ENCODE data around the gene MATN1. TPM values are rescaled to one million over a fixed set of nuclear protein-coding genes. Genes with fewer than 3 reads are reported as not detected.

The MATN1 gene
- total and polyA plus RNA-seq, 2 of the 4 experiments (the other 2 are of a cell fraction): 0.27 TPM; not detected in 1

GRCh38 chr1:30731806-30732276, 8.5 kb upstream of the MATN1 start:
- Histone ChIP-seq H2AK9ac (replicated peaks; ENCODE audit: low read depth, low read length, poor library complexity) (no peak overlapping the region), H2AFZ (replicated peaks; ENCODE audit: low read length, poor library complexity) (no peak overlapping the region), H3K27ac (ENCODE audit: insufficient read depth, low read length) (no peak overlapping the region), H2BK5ac (ENCODE audit: low read depth, low read length, poor library complexity, severe bottlenecking) (no peak overlapping the region), H2BK15ac (ENCODE audit: low read depth, low read length) (no peak overlapping the region), H4K91ac (ENCODE audit: insufficient read depth, low read depth, low read length) (no peak overlapping the region), H4K20me1 (ENCODE audit: insufficient read depth, low read length) (no peaks in the 10 kb centered on the region), H3K56ac (ENCODE audit: extremely low read depth, insufficient read depth, low read length) (no peak overlapping the region), H3K14ac (replicated peaks; ENCODE audit: low read depth, low read length) (no peak overlapping the region), H2BK120ac (ENCODE audit: low read depth, low read length) (no peak overlapping the region), H2BK20ac (ENCODE audit: low read depth, low read length) (no peak overlapping the region), H3K9ac (ENCODE audit: low read depth, low read length) (no peak overlapping the region), H3K23ac (ENCODE audit: low read depth, low read length) (no peak overlapping the region), H2AK5ac (ENCODE audit: low read depth, low read length) (no peak overlapping the region), H3K4ac (ENCODE audit: low read depth, low read length) (no peak overlapping the region), H3K18ac (ENCODE audit: low read depth, low read length) (no peak overlapping the region), H3K4me3 (ENCODE audit: insufficient read depth, low read depth, low read length) (no peak overlapping the region), H3K4me1 (ENCODE audit: control insufficient read depth, insufficient read depth, low read length) (peaks cover 5% of the 10 kb centered on the region; the same call in 1 of the 2 replicates), H3K27me3 (ENCODE audit: control insufficient read depth, insufficient read depth, low read length) (peaks cover 14% of the 10 kb centered on the region; the same call in 1 of the 2 replicates), H3K79me1 (ENCODE audit: low read depth in 1 of 2, low read length in 2 of 2) (no peaks in the 10 kb centered on the region), H3K9me1 (ENCODE audit: insufficient read depth, low read length) (no peaks in the 10 kb centered on the region), H3K9me3 (ENCODE audit: control insufficient read depth, insufficient read depth, low read length) (no peaks in the 10 kb centered on the region), H4K8ac (ENCODE audit: low read depth in 2 of 2, low read length in 2 of 2) (no peak overlapping the region), H3K4me2 (ENCODE audit: low read depth, low read length) (no peak overlapping the region), H3K36me3 (ENCODE audit: control insufficient read depth, insufficient read depth, low read length) (no peaks in the 10 kb centered on the region), H4K5ac (ENCODE audit: low read depth, low read length) (no peak overlapping the region)
- no peak for TF ChIP-seq NFE2L2 (IDR thresholded peaks at IDR 0.05; ENCODE audit: low read depth, low read length)
- intact Hi-C loops (cut with micrococcal nuclease): no loop called here
- ChIA-PET CTCF (no interaction called here), POLR2A (ENCODE audit: unreplicated experiment) (no interaction called here)
- dilution Hi-C loops (cut with HindIII; ENCODE audit: low sequenced_read_pairs, unreplicated experiment): no loop called here
- no peak for DNase-seq
- 71% methylated on average over 6 of the region's 8 CpGs; no CpG with 5 or more reads in 1 of the 2 experiments for WGBS, 2 experiments (ENCODE audit: extremely low coverage in 2 of 2, insufficient read length in 1 of 2)
- ATAC-seq (ENCODE audit: low read depth): no peak
- no TSS peak for BruUV-seq (replicated peaks)
- in situ Hi-C loops (cut with MboI; ENCODE audit: low sequenced_read_pairs): no loop called here

Data from IMR-90 (cell line).